Neural cell (in vitro differentiated cells): Measurements from ENCODE around the gene TTC29. TPM values are rescaled to one million over a fixed set of nuclear protein-coding genes. Genes with fewer than 3 reads are reported as not detected.

Experiments used
- H2AFZ ChIP-seq: fragments of 200-600, 300-800 bp; sonication (generic), shearing (Covaris generic); 2 replicates; pipeline ENCODE4 v1.6.0; 2014; ENCODE audit warnings: low read depth, mild to moderate bottlenecking, antibody characterized with exemption, low read length, moderate library complexity
- H3F3A ChIP-seq: fragments of 200-600 bp; shearing (Covaris generic); 2 replicates; pipeline ENCODE4 v1.6.1; 2016; ENCODE audit warnings: mild to moderate bottlenecking, moderate library complexity, mixed read lengths, antibody characterized with exemption, low read length; ENCODE audit not compliant: insufficient read depth, poor library complexity, severe bottlenecking
- H3K27ac ChIP-seq: fragments of 200-600, 300-800 bp; sonication (generic), shearing (Covaris generic); 2 replicates; pipeline ENCODE4 v1.5.1; 2014; ENCODE audit warnings: mild to moderate bottlenecking, low read length, moderate library complexity
- H3K27me3 ChIP-seq: fragments of 300-800, 200-600 bp; sonication (generic), shearing (Covaris generic); 2 replicates; pipeline ENCODE4 v1.6.0; 2014; ENCODE audit warnings: mild to moderate bottlenecking, low read depth, low read length, moderate library complexity; ENCODE audit not compliant: insufficient read depth
- H3K36me3 ChIP-seq: fragments of 300-800, 200-600 bp; sonication (generic), shearing (Covaris generic); 2 replicates; pipeline ENCODE4 v1.5.1; 2014; ENCODE audit warnings: mild to moderate bottlenecking, antibody characterized with exemption, low read length, moderate library complexity; ENCODE audit not compliant: insufficient read depth
- H3K4me2 ChIP-seq: fragments of 300-800, 200-600 bp; sonication (generic), shearing (Covaris generic); 2 replicates; pipeline ENCODE4 v1.6.0; 2014; ENCODE audit warnings: mild to moderate bottlenecking, low read length
- H3K4me3 ChIP-seq: fragments of 300-800, 200-600 bp; sonication (generic), shearing (Covaris generic); 2 replicates; pipeline ENCODE4 v1.5.1; 2014; ENCODE audit warnings: mild to moderate bottlenecking, low read length, moderate library complexity
- H3K79me2 ChIP-seq: fragments of 200-600 bp; shearing (Covaris generic); replicated peaks from 2 replicates; pipeline ENCODE4 v1.6.0; 2014; ENCODE audit warnings: mild to moderate bottlenecking, low read length, moderate library complexity; ENCODE audit not compliant: insufficient read depth
- H3K9ac ChIP-seq: fragments of 300-800, 200-600 bp; sonication (generic), shearing (Covaris generic); 2 replicates; pipeline ENCODE4 v1.6.1; 2016; ENCODE audit warnings: mild to moderate bottlenecking, low read length, mixed read lengths
- H3K9me2 ChIP-seq: fragments of 200-600 bp; shearing (Covaris generic); 2 replicates; pipeline ENCODE4 v1.6.1; 2016; ENCODE audit warnings: mild to moderate bottlenecking, low read length, mixed read lengths; ENCODE audit not compliant: insufficient read depth
- H3K9me3 ChIP-seq: fragments of 200-600, 300-800 bp; sonication (generic), shearing (Covaris generic); 2 replicates; pipeline ENCODE4 v1.6.1; 2016; ENCODE audit warnings: mild to moderate bottlenecking, mixed run types, low read length, moderate library complexity, mixed read lengths
- H4K20me1 ChIP-seq: fragments of 200-600 bp; shearing (Covaris generic); 2 replicates; pipeline ENCODE4 v1.6.1; 2016; ENCODE audit warnings: mild to moderate bottlenecking, mixed run types; ENCODE audit not compliant: insufficient read depth
- CTCF ChIP-seq: fragments of 450-650 bp; IDR thresholded peaks from 2 replicates; pipeline ENCODE4 v1.5.1; 2014; ENCODE audit warnings: antibody characterized with exemption, mild to moderate bottlenecking, moderate library complexity; ENCODE audit not compliant: poor library complexity, severe bottlenecking
- EP300 ChIP-seq: fragments of 450-650 bp; conservative IDR thresholded peaks from 2 replicates; pipeline ENCODE4 v1.6.1; 2014; ENCODE audit warnings: antibody characterized with exemption, mild to moderate bottlenecking, moderate library complexity; ENCODE audit not compliant: poor library complexity, severe bottlenecking
- EZH2 ChIP-seq: fragments of 200-600, 300-800 bp; shearing (Covaris generic), sonication (generic); IDR thresholded peaks from 2 replicates; pipeline ENCODE4 v1.6.1; 2014; ENCODE audit warnings: antibody characterized with exemption, low read length, borderline replicate concordance, mild to moderate bottlenecking; ENCODE audit not compliant: insufficient read depth, poor library complexity, severe bottlenecking
- MXI1 ChIP-seq: fragments of 450-650 bp; conservative IDR thresholded peaks from 2 replicates; pipeline ENCODE4 v1.6.1; 2014; ENCODE audit warnings: antibody characterized with exemption, mild to moderate bottlenecking; ENCODE audit not compliant: poor library complexity, severe bottlenecking
- POLR2AphosphoS5 ChIP-seq: IDR thresholded peaks from 2 replicates; pipeline ENCODE4 v1.6.1; 2012
- RAD21 ChIP-seq: fragments of 450-650 bp; conservative IDR thresholded peaks from 2 replicates; pipeline ENCODE4 v1.6.1; 2014; ENCODE audit warnings: antibody characterized with exemption, mild to moderate bottlenecking, moderate library complexity
- REST ChIP-seq: IDR thresholded peaks from 2 replicates; pipeline ENCODE4 v1.6.1; 2012; ENCODE audit warnings: borderline replicate concordance
- SMC3 ChIP-seq: fragments of 450-650 bp; conservative IDR thresholded peaks from 2 replicates; pipeline ENCODE4 v1.6.1; 2014; ENCODE audit warnings: antibody characterized with exemption, mild to moderate bottlenecking, moderate library complexity; ENCODE audit not compliant: poor library complexity
- TAF1 ChIP-seq: IDR thresholded peaks from 2 replicates; pipeline ENCODE4 v1.6.1; 2012; ENCODE audit warnings: low read depth
- polyA plus RNA-seq: library from polyadenylated mRNA; depleted of rRNA; stranded (reverse); fragments of >200 nt; gene quantifications from 2 replicates; pipeline ENCODE4 v1.2.3, GENCODE V29; 2014

Gene TTC29
- polyA plus RNA-seq, 1 donor from 2014 or later: not detected

- H3K4me3 ChIP-seq: no peak overlapping the region
- H3K36me3 ChIP-seq: no peaks in the 10 kb centered on the region
- no peak overlapping the region for H3K27ac ChIP-seq
- H3K9me3 ChIP-seq: no peaks in the 10 kb centered on the region
- no peak overlapping the region for H3K9ac ChIP-seq
- no peaks in the 10 kb centered on the region for H3K9me2 ChIP-seq
- no peaks in the 10 kb centered on the region for H3F3A ChIP-seq
- H3K4me2 ChIP-seq: no peak overlapping the region
- no peaks in the 10 kb centered on the region for H4K20me1 ChIP-seq
- no peak overlapping the region for H2AFZ ChIP-seq
- no peak for TF ChIP-seq CTCF
- TF ChIP-seq MXI1: no peak
- TF ChIP-seq TAF1: no peak
- no peak for TF ChIP-seq POLR2AphosphoS5
- TF ChIP-seq EZH2: no peak
- no peak for TF ChIP-seq REST
- TF ChIP-seq RAD21: no peak
- no peak for TF ChIP-seq EP300
- no peak for TF ChIP-seq SMC3
- H3K27me3 ChIP-seq: no peaks in the 10 kb centered on the region
- H3K79me2 ChIP-seq: no peaks in the 10 kb centered on the region
Observed at GRCh38 chr4:146793727-146794126, 151.9 kb downstream of the TTC29 start.

GRCh38 chr4:146791439-146791838 is 154.2 kb downstream of the TTC29 start:
- no peaks in the 10 kb centered on the region for H3F3A ChIP-seq
- no peak overlapping the region for H3K4me2 ChIP-seq
- TF ChIP-seq REST: no peak
- TF ChIP-seq POLR2AphosphoS5: no peak
- TF ChIP-seq SMC3: no peak
- TF ChIP-seq MXI1: no peak
- TF ChIP-seq RAD21: no peak
- TF ChIP-seq EP300: no peak
- no peak for TF ChIP-seq CTCF
- no peak for TF ChIP-seq EZH2
- no peak for TF ChIP-seq TAF1
- H3K9ac ChIP-seq: no peak overlapping the region
- no peak overlapping the region for H3K4me3 ChIP-seq
- no peak overlapping the region for H2AFZ ChIP-seq
- no peaks in the 10 kb centered on the region for H3K9me3 ChIP-seq
- no peaks in the 10 kb centered on the region for H3K9me2 ChIP-seq
- H4K20me1 ChIP-seq: no peaks in the 10 kb centered on the region
- no peaks in the 10 kb centered on the region for H3K36me3 ChIP-seq
- H3K27me3 ChIP-seq: no peaks in the 10 kb centered on the region
- no peaks in the 10 kb centered on the region for H3K79me2 ChIP-seq
- H3K27ac ChIP-seq: no peak overlapping the region
